ENCODE results near the gene SUCLG1.

GRCh38 chr2:84460670-84461069 lies 1.6 kb upstream of the SUCLG1 start:
- no peak for TF ChIP-seq ZBTB49 (tag by site-specific recombination; IDR thresholded peaks at IDR 0.05; ENCODE audit: low read depth)
- no peak for TF ChIP-seq BCL11A (tag by site-specific recombination; IDR thresholded peaks at IDR 0.05; ENCODE audit: low read depth)
- TF ChIP-seq ZNF274 (IDR thresholded peaks at IDR 0.05; ENCODE audit: low read length), result no peak
- TF ChIP-seq ZNF274 (tag by site-specific recombination; IDR thresholded peaks at IDR 0.05; ENCODE audit: borderline replicate concordance), result no peak
- TF ChIP-seq CTCF (tag by site-specific recombination; IDR thresholded peaks at IDR 0.05), result no peak
- TF ChIP-seq ZNF707 (tag by site-specific recombination; IDR thresholded peaks at IDR 0.05), result no peak
- TF ChIP-seq SP2 (tag by site-specific recombination; IDR thresholded peaks at IDR 0.05), result no peak
- no peak for TF ChIP-seq ZNF138 (tag by site-specific recombination; IDR thresholded peaks at IDR 0.05; ENCODE audit: borderline replicate concordance)
- no peak for TF ChIP-seq HOXA7 (CRISPR knock-in tag; IDR thresholded peaks at IDR 0.05; ENCODE audit: borderline replicate concordance)
- no peak for TF ChIP-seq GFI1B (tag by site-specific recombination; IDR thresholded peaks at IDR 0.05)
- TF ChIP-seq ZNF521 (tag by site-specific recombination; IDR thresholded peaks at IDR 0.05), result no peak

Data from HEK293 (cell line).